Inferior parietal cortex (tissue), 1 donor: ENCODE results near the gene TMEM238L.

ENCODE experiments used
- DNase-seq: peaks from one replicate; pipeline ENCODE4 v3.0.0-alpha.2; 2016; ENCODE audit errors: extremely low spot score

TMEM238L gene

DNA sequence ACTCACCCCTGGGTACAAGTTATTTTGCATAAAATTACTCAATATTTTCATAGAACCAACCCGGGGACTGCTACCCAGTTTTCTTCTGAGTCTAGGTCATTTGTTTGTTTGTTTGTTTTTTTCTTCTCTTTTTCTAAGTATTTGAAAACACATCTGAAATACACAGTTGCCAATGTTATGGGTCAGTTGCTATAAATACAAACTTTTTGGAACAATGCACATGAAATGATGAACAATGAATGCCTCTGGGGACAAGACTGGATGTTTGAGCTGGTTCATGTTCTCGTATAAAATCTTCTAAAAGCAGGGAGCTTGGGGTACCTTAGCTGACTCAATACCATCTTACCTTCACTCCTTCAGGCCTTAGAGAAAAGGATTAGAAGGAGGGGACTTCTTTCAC lies 30.5 kb downstream of the TMEM238L start:
- no peak for DNase-seq

DNA sequence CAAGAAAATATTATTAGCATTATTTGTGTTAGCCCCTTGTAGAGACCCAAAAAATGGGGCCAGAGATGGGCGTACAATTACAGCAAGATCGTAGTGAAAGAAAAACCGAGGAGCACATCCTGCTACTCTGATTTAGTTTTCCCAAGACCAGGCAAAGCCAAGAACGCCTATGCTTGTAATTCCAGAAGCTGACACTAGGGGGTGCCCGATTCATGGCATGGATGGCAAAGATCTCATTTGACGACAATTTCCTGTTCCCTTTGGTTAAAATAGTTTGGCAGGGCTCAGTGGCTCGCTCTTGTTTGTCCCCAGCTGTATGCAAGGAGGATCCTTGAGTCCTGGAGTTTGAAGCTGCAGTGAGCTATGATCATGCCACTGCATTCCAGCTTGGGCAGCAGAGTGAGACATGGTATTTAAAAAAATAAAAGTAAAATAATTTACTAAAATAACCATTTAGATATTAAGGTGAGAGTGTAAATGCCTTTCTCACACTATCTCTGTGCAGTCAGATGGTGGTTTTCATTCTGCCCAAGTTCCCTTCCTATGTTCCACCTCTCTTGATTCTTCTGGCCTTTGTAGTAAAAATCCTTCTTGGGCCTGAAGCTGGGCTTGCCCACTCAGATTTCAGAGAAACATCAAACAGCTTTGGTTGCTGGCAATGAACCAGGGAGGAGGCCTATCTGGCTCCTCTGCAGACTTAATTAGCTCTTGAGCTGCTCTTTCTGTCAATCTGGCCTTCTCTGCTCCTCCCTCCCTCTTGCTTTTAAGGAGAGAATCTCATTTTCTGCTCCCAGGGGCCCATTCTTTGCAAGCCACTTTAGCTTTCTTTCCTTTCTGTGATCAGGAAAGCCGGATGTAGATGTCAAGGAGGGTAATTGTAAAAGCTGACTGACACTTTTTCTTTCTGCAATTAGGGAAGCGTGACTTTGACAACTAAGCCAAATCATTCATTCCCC lies 31.2 kb downstream of the TMEM238L start:
- no peak for DNase-seq

DNA sequence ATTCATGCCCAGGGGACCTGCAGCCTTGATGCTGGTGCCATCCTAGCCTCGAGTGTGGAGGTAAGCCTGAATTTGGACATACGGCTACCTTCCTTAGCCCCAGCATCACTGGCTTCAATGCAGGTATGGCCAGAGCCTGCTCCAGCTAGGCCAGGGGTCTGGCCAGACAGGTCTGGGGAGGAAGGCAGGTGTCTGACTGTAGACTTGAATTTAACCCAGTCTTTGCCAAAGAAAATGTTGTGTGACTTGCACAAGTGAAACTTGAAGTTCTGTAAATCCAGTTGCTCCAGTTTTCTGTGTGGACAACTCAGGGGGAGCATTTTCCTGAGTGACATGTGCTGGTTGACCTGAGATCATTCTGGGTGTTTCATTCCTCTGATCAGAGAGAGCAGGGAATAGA lies 32.8 kb downstream of the TMEM238L start:
- DNase-seq = no peak

GRCh38 chr17:10769840-10770239 lies 34.1 kb downstream of the TMEM238L start:
- DNase-seq = no peak

DNA sequence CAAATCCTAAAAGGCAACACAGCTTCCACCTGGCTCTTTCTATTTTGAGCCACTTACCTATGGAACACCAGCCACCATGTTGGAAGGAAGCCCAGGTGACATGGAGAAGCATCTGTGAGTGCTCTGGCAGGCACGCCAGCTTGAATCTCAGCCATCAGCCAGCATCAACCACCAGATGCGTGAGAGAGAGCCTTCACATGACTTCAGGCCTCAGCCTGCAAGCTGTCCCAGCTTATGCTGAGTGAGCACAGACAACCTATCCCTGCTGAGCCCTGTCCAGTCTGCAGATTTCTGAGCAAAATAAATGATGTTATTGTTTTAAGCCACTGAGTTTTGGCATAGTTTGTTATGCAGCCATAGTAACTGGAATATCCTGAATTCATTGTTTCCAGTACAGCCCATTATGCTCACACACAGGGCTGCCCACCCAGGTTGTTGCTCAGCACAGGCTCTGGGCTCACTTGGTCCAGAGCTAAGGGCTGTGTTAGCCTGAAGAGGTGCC lies 35.1 kb downstream of the TMEM238L start:
- DNase-seq = no peak

GRCh38 chr17:10767232-10767631 lies 36.7 kb downstream of the TMEM238L start:
- no peak for DNase-seq

DNA sequence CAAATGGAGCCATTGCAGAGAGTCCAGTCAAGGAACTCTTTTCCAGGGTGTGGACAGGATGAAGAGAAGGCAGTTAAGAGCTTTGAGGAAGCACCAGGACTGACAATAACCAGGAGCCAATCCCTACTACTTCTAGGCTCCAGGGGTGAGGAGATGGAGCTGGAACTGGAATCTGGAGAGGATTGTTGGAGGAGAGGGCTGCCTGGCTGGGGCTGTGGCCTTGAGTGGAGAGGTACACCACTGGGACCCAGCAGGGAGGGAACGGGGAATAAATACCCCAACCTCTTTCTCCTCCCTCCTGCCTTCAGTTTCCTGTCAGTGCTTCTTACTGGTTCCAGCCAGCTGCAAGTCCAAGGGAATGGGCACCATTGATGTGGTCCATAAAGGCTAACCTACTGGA lies 41.9 kb downstream of the TMEM238L start:
- no peak for DNase-seq

GRCh38 chr17:10761281-10761680 lies 42.6 kb downstream of the TMEM238L start:
- DNase-seq = no peak

DNA sequence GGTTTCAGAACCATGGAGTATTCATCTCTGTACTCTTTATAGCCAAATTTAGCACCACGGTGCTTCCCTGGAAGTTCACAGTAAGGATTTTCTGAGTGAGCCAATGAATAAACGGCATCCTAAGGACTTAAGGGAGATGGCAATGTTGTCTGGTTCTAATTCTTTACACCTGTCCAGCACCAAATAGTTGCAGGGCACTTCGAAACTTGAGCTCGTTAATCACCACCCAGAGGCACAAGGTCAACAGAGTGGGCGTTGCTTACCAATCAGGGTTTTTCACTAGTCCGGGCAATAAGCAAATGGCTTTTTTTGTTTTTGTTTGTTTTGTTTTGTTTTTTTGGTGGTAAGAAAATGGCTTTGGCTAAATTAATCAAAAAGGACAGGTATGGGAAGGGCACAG lies 45.8 kb downstream of the TMEM238L start:
- no peak for DNase-seq

DNA sequence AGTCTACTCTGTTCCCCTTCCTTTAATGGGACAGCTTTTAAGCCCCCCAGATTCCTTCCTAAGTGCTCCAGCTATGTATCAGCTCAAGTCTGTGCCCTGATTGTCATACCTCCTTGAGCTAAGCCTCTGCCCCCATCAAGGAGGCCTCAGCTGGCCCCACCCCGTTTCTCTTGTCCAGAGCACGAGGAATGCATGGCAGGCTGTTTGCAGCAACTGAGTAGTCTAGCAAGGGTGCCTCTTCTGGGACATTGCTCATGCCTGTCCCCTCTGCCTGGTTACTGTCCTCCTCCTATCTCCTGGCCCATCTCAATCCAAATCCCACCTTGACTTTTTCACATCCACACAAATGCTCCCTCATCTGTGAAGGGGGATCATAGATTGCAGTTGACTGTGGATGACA lies 46.3 kb downstream of the TMEM238L start:
- DNase-seq = no peak

- no peak for DNase-seq
Observed at GRCh38 chr17:10757067-10757466, 46.8 kb downstream of the TMEM238L start.

- DNase-seq = no peak
Observed at GRCh38 chr17:10756619-10757018, 47.3 kb downstream of the TMEM238L start.

- DNase-seq = no peak
Observed at GRCh38 chr17:10756185-10756584, 47.7 kb downstream of the TMEM238L start.

- no peak for DNase-seq
Observed at GRCh38 chr17:10755592-10756127, 48.2 kb downstream of the TMEM238L start.

GRCh38 chr17:10754861-10755591 lies 48.9 kb downstream of the TMEM238L start:
- no peak for DNase-seq

GRCh38 chr17:10754109-10754508 lies 49.8 kb downstream of the TMEM238L start:
- DNase-seq = no peak

DNA sequence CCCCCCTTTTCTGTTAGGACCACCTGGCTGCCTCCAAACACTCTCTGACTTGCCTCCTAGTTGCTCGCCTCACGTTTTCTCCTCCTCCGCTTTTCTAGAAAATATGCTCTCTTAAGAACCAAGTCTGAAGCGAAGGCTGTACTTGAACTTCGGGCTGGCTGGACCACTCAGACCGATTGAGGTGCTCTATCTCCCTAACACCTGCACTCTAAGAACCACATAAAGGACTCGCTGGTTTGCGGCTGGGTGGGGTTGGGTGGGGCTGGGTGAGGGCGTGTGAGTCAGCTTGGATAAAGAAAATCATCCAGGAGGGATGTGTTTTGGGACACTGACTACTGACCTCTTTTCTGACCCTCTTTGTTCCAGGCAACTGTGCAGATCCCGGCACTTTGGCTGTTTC lies 51.2 kb downstream of the TMEM238L start:
- DNase-seq = no peak

GRCh38 chr17:10751563-10751962 lies 52.3 kb downstream of the TMEM238L start:
- DNase-seq = no peak

DNA sequence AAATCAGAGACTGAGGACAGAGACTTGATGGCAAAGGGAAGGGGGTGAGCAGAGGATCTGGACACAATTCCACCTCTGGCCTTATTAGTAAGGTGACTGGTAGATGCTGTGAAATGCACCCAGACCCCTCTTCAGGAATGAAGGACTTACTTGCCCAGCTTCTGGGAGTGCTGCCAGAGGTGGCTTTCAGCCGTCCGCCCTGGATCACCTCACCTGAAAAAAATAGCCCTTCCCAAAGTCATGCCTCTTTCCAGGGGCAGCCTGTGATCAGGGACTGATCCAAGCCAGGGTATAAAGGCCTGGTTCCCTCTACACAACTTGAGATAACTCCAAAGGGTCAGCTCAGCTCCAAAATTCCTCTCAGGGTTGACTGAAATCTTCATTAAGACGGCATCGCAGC lies 53.7 kb downstream of the TMEM238L start:
- no peak for DNase-seq

GRCh38 chr17:10748531-10749181 lies 55.2 kb downstream of the TMEM238L start:
- DNase-seq = no peak

DNA sequence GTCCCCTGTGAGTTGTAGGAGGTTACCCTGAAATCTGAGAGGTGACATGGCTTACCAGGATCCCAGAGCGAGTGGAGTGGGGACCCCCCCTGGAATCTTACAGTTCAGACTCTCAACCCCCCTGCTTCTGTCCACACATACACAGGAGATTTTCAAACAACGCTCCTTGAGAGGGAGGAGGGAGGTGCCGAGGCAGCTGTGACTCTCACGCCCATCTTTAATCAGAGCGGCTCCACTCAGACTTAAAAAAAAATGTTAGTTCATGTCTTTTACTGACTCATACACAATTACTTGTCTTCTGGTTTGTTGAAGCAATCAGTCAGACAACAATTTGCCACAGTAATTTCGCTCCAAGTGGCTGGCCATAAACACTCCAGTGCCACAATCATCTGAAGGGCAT lies 58.7 kb downstream of the TMEM238L start:
- DNase-seq = no peak
